ENCODE results near the gene WNT9A. TPM values are rescaled to one million over a fixed set of nuclear protein-coding genes. Genes with fewer than 3 reads are reported as not detected.

Gene WNT9A
- total and polyA plus RNA-seq, 2 of the 4 experiments (the other 2 are of a cell fraction), result 0.18 to 0.36 TPM

GRCh38 chr1:227892489-227893299 lies 55.0 kb downstream of the WNT9A start:
- CTCF ChIA-PET, result no interaction called here
- no peak overlapping the region for H2BK15ac ChIP-seq (ENCODE audit: low read depth, low read length)
- no peaks in the 10 kb centered on the region for H3K36me3 ChIP-seq (ENCODE audit: control insufficient read depth, insufficient read depth, low read length)
- POLR2A ChIA-PET (ENCODE audit: unreplicated experiment), result no interaction called here
- no TSS peak for BruUV-seq (replicated peaks)
- H2BK5ac ChIP-seq (ENCODE audit: low read depth, low read length, poor library complexity, severe bottlenecking), result no peak overlapping the region
- H3K14ac ChIP-seq (replicated peaks; ENCODE audit: low read depth, low read length), result no peak overlapping the region
- H3K9me1 ChIP-seq (ENCODE audit: insufficient read depth, low read length), result no peaks in the 10 kb centered on the region
- no peak overlapping the region for H3K27ac ChIP-seq (ENCODE audit: insufficient read depth, low read length)
- H3K4me3 ChIP-seq (ENCODE audit: insufficient read depth, low read depth, low read length), result no peak overlapping the region
- H2AK5ac ChIP-seq (ENCODE audit: low read depth, low read length), result no peak overlapping the region
- no peaks in the 10 kb centered on the region; the same call in 1 of the 2 replicates for H3K27me3 ChIP-seq (ENCODE audit: control insufficient read depth, insufficient read depth, low read length)
- no peak for TF ChIP-seq MAFK (IDR thresholded peaks at IDR 0.05; ENCODE audit: low read depth, low read length)
- TF ChIP-seq FOS (IDR thresholded peaks at IDR 0.05; ENCODE audit: low read depth, low read length), result no peak
- no peak for TF ChIP-seq MXI1 (IDR thresholded peaks at IDR 0.05; ENCODE audit: borderline replicate concordance, low read depth, low read length)
- no peak for TF ChIP-seq RAD21 (IDR thresholded peaks at IDR 0.05; ENCODE audit: low read length)
- no peak for TF ChIP-seq USF2 (IDR thresholded peaks at IDR 0.05; ENCODE audit: low read depth, low read length)
- TF ChIP-seq MAZ (IDR thresholded peaks at IDR 0.05; ENCODE audit: borderline replicate concordance, low read depth, low read length), result no peak
- TF ChIP-seq RFX5 (IDR thresholded peaks at IDR 0.05; ENCODE audit: low read depth, low read length), result no peak
- TF ChIP-seq RCOR1 (IDR thresholded peaks at IDR 0.05; ENCODE audit: insufficient replicate concordance, low read length), result no peak
- TF ChIP-seq CEBPB (IDR thresholded peaks at IDR 0.05; ENCODE audit: low read depth, low read length), result no peak
- no peak for TF ChIP-seq ELK1 (IDR thresholded peaks at IDR 0.05; ENCODE audit: borderline replicate concordance, low read depth, low read length)
- dilution Hi-C loops (cut with HindIII; ENCODE audit: low sequenced_read_pairs, unreplicated experiment) (no loop called here), in situ Hi-C loops (cut with MboI; ENCODE audit: low sequenced_read_pairs) (no loop called here), intact Hi-C loops (cut with micrococcal nuclease) (no loop called here)
- WGBS, 2 experiments (ENCODE audit: extremely low coverage in 2 of 2, insufficient read length in 1 of 2), result 45% methylated on average over 5 of the region's 17 CpGs; no CpG with 5 or more reads in 1 of the 2 experiments
- ATAC-seq (ENCODE audit: low read depth) (no peak), DNase-seq (no peak)
- no peak overlapping the region for H3K9ac ChIP-seq (ENCODE audit: low read depth, low read length)
- no peak overlapping the region for H3K23ac ChIP-seq (ENCODE audit: low read depth, low read length)
- H4K91ac ChIP-seq (ENCODE audit: insufficient read depth, low read depth, low read length), result no peak overlapping the region
- no peak overlapping the region for H2AFZ ChIP-seq (replicated peaks; ENCODE audit: low read length, poor library complexity)
- H2BK120ac ChIP-seq (ENCODE audit: low read depth, low read length), result no peak overlapping the region
- no peak overlapping the region for H3K18ac ChIP-seq (ENCODE audit: low read depth, low read length)
- no peaks in the 10 kb centered on the region for H3K79me1 ChIP-seq (ENCODE audit: low read depth in 1 of 2, low read length in 2 of 2)
- no peaks in the 10 kb centered on the region; the same call in 1 of the 2 replicates for H3K4me1 ChIP-seq (ENCODE audit: control insufficient read depth, insufficient read depth, low read length)
- no peak overlapping the region for H2BK20ac ChIP-seq (ENCODE audit: low read depth, low read length)
- H3K4me2 ChIP-seq (ENCODE audit: low read depth, low read length), result no peak overlapping the region
- H3K9me3 ChIP-seq (ENCODE audit: control insufficient read depth, insufficient read depth, low read length), result no peaks in the 10 kb centered on the region
- peak overlapping the region; percentile 42 for H2AK9ac ChIP-seq (replicated peaks; ENCODE audit: low read depth, low read length, poor library complexity)
- H4K5ac ChIP-seq (ENCODE audit: low read depth, low read length), result no peak overlapping the region
- no peak overlapping the region for H4K8ac ChIP-seq (ENCODE audit: low read depth in 2 of 2, low read length in 2 of 2)
- no peaks in the 10 kb centered on the region for H4K20me1 ChIP-seq (ENCODE audit: insufficient read depth, low read length)
- no peak overlapping the region for H3K56ac ChIP-seq (ENCODE audit: extremely low read depth, insufficient read depth, low read length)
- H3K4ac ChIP-seq (ENCODE audit: low read depth, low read length), result no peak overlapping the region
